ENCODE results near the gene RHOC.

RHOC gene

GRCh38 chr1:112716133-112716720 is 9.3 kb upstream of the RHOC start (continued):
- TF ChIP-seq ZBTB26 (tag by site-specific recombination; optimal IDR thresholded peaks at IDR 0.05) (no peak), ZNF488 (tag by site-specific recombination; IDR thresholded peaks at IDR 0.05) (no peak), ZNF112 (tag by site-specific recombination; IDR thresholded peaks at IDR 0.05) (no peak), PBX3 (CRISPR knock-in tag; IDR thresholded peaks at IDR 0.05) (no peak), ZNF362 (tag by site-specific recombination; IDR thresholded peaks at IDR 0.05) (no peak), ZNF785 (tag by site-specific recombination; IDR thresholded peaks at IDR 0.05) (no peak), KLF9 (tag by site-specific recombination; IDR thresholded peaks at IDR 0.05; ENCODE audit: low read depth) (no peak), ZNF324 (tag by site-specific recombination; IDR thresholded peaks at IDR 0.05) (no peak), ZNF10 (tag by site-specific recombination; IDR thresholded peaks at IDR 0.05) (no peak), ZNF660 (tag by site-specific recombination; IDR thresholded peaks at IDR 0.05) (peak; percentile 87), ELK4 (IDR thresholded peaks at IDR 0.05; ENCODE audit: borderline replicate concordance, low read depth, low read length) (no peak), ZNF624 (tag by site-specific recombination; IDR thresholded peaks at IDR 0.05) (no peak), ZNF175 (tag by site-specific recombination; IDR thresholded peaks at IDR 0.05) (no peak), TCF7L2 (IDR thresholded peaks at IDR 0.05; ENCODE audit: borderline replicate concordance, low read depth, low read length) (no peak), ZSCAN23 (tag by site-specific recombination; IDR thresholded peaks at IDR 0.05) (no peak), OSR2 (tag by site-specific recombination; IDR thresholded peaks at IDR 0.05) (no peak), ZNF341 (tag by site-specific recombination; IDR thresholded peaks at IDR 0.05; ENCODE audit: low read depth) (peak; percentile 71), ZNF221 (tag by site-specific recombination; IDR thresholded peaks at IDR 0.05; ENCODE audit: borderline replicate concordance) (no peak), ZBTB8A (tag by site-specific recombination; IDR thresholded peaks at IDR 0.05) (0 out of 2 replicates have a peak, but pooled peaks have one; percentile 24), WT1 (tag by site-specific recombination; IDR thresholded peaks at IDR 0.05) (peak; percentile 20; the same call in 1 of the 2 replicates), ZNF707 (tag by site-specific recombination; IDR thresholded peaks at IDR 0.05) (no peak), ZNF211 (tag by site-specific recombination; IDR thresholded peaks at IDR 0.05; ENCODE audit: low read depth) (no peak), ZBTB21 (tag by site-specific recombination; IDR thresholded peaks at IDR 0.05) (no peak), AEBP2 (tag by site-specific recombination; IDR thresholded peaks at IDR 0.05; ENCODE audit: borderline replicate concordance) (no peak), HIC1 (tag by site-specific recombination; IDR thresholded peaks at IDR 0.05) (no peak), KLF17 (tag by site-specific recombination; IDR thresholded peaks at IDR 0.05) (no peak), SP7 (tag by site-specific recombination; IDR thresholded peaks at IDR 0.05) (peak; percentile 24; the same call in 1 of the 2 replicates), ZNF423 (tag by site-specific recombination; IDR thresholded peaks at IDR 0.05) (no peak), ZNF629 (tag by site-specific recombination; IDR thresholded peaks at IDR 0.05) (0 out of 2 replicates have a peak, but pooled peaks have one; percentile 8)

Measured in HEK293 (cell line).